IMR-90 (cell line): Measurements from ENCODE around the gene SBNO1. TPM values are rescaled to one million over a fixed set of nuclear protein-coding genes. Genes with fewer than 3 reads are reported as not detected.

Experiments
- ATAC-seq: fragments of 200-7000 bp; cut with Tn5 transposase; 2 replicates; pipeline ENCODE4 v1.9.1; 2020; ENCODE audit warnings: low read depth, mild to moderate bottlenecking, moderate library complexity
- BruUV-seq: library from RNA; stranded (reverse); fragments of 400-500 nt; replicated peaks from 2 replicates; lab custom pipeline; 2021; lab: Mats Ljungman, UMichigan
- CTCF ChIA-PET: fragments of 300-600 bp; formaldehyde crosslinking; extraction: SDS; loops from one replicate; lab custom pipeline; 2021; ENCODE audit warnings: antibody characterized with exemption; lab: Yijun Ruan, JAX
- POLR2A ChIA-PET: fragments of 300-600 bp; sonication (Branson Sonifier 250); formaldehyde crosslinking; loops from one replicate; lab custom pipeline; 2022; ENCODE audit warnings: antibody characterized with exemption; ENCODE audit not compliant: unreplicated experiment; lab: Charles Lee
- DNase-seq: peaks from one replicate; pipeline ENCODE4 v3.0.0; 2013
- H2AFZ ChIP-seq: replicated peaks from 2 replicates; pipeline ENCODE3; 2013; ENCODE audit warnings: low read length, mild to moderate bottlenecking; ENCODE audit not compliant: poor library complexity
- H2AK5ac ChIP-seq: 2 replicates; pipeline ENCODE4 v1.6.1; 2013; ENCODE audit warnings: low read depth, low read length, inconsistent platforms
- H2AK9ac ChIP-seq: replicated peaks from 2 replicates; pipeline ENCODE3; 2013; ENCODE audit warnings: mild to moderate bottlenecking, low read depth, low read length, moderate library complexity; ENCODE audit not compliant: poor library complexity
- H2BK120ac ChIP-seq: 2 replicates; pipeline ENCODE4 v1.6.1; 2013; ENCODE audit warnings: low read depth, low read length, inconsistent platforms
- H2BK15ac ChIP-seq: 3 replicates; pipeline ENCODE4 v1.6.1; 2013; ENCODE audit warnings: low read depth, low read length, inconsistent platforms
- H2BK20ac ChIP-seq: 2 replicates; pipeline ENCODE4 v1.6.1; 2013; ENCODE audit warnings: low read depth, mild to moderate bottlenecking, inconsistent platforms, low read length, moderate library complexity
- H2BK5ac ChIP-seq: 2 replicates; pipeline ENCODE4 v1.6.1; 2013; ENCODE audit warnings: mild to moderate bottlenecking, low read depth, low read length, inconsistent platforms; ENCODE audit not compliant: poor library complexity, severe bottlenecking
- H3K14ac ChIP-seq: replicated peaks from 2 replicates; pipeline ENCODE4 v1.6.1; 2013; ENCODE audit warnings: low read depth, low read length, inconsistent platforms
- H3K18ac ChIP-seq: 2 replicates; pipeline ENCODE4 v1.6.1; 2013; ENCODE audit warnings: low read depth, low read length, control low read depth
- H3K23ac ChIP-seq: 2 replicates; pipeline ENCODE4 v1.6.1; 2013; ENCODE audit warnings: low read depth, low read length, inconsistent platforms
- H3K27ac ChIP-seq: 2 replicates; pipeline ENCODE4 v1.5.1; 2013; ENCODE audit warnings: mild to moderate bottlenecking, control low read depth, low read length; ENCODE audit not compliant: insufficient read depth
- H3K27me3 ChIP-seq: 2 replicates; pipeline ENCODE4 v1.6.1; 2013; ENCODE audit warnings: low read length; ENCODE audit not compliant: control insufficient read depth, insufficient read depth
- H3K36me3 ChIP-seq: 2 replicates; pipeline ENCODE4 v1.6.1; 2013; ENCODE audit warnings: low read length, mixed read lengths; ENCODE audit not compliant: control insufficient read depth, insufficient read depth
- H3K4ac ChIP-seq: 2 replicates; pipeline ENCODE4 v1.6.1; 2013; ENCODE audit warnings: low read depth, low read length, inconsistent platforms
- H3K4me1 ChIP-seq: 2 replicates; pipeline ENCODE4 v1.6.1; 2013; ENCODE audit warnings: low read length, mixed read lengths; ENCODE audit not compliant: control insufficient read depth, insufficient read depth
- H3K4me2 ChIP-seq: 2 replicates; pipeline ENCODE4 v1.6.1; 2013; ENCODE audit warnings: low read depth, mild to moderate bottlenecking, control low read depth, low read length, moderate library complexity
- H3K4me3 ChIP-seq: 2 replicates; pipeline ENCODE4 v1.5.1; 2013; ENCODE audit warnings: low read depth, mild to moderate bottlenecking, control low read depth, low read length, moderate library complexity; ENCODE audit not compliant: insufficient read depth
- H3K56ac ChIP-seq: 2 replicates; pipeline ENCODE4 v1.6.1; 2013; ENCODE audit warnings: low read length, inconsistent platforms; ENCODE audit not compliant: insufficient read depth; ENCODE audit errors: extremely low read depth
- H3K79me1 ChIP-seq, 2 experiments: 2 replicates each; pipeline ENCODE4 v1.6.1; 2013; ENCODE audit warnings: low read length in 2 of 2, inconsistent platforms in 1 of 2, low read depth in 1 of 2
- H3K9ac ChIP-seq: 2 replicates; pipeline ENCODE4 v1.6.1; 2013; ENCODE audit warnings: low read depth, low read length, control low read depth
- H3K9me1 ChIP-seq: 2 replicates; pipeline ENCODE4 v1.6.1; 2013; ENCODE audit warnings: low read length, inconsistent platforms; ENCODE audit not compliant: insufficient read depth
- H3K9me3 ChIP-seq: 2 replicates; pipeline ENCODE4 v1.6.1; 2013; ENCODE audit warnings: low read length; ENCODE audit not compliant: control insufficient read depth, insufficient read depth
- H4K20me1 ChIP-seq: 2 replicates; pipeline ENCODE4 v1.6.1; 2013; ENCODE audit warnings: low read length, inconsistent platforms; ENCODE audit not compliant: insufficient read depth
- H4K5ac ChIP-seq: 2 replicates; pipeline ENCODE4 v1.6.1; 2013; ENCODE audit warnings: mild to moderate bottlenecking, low read depth, low read length, control low read depth
- H4K8ac ChIP-seq, 2 experiments: 2 replicates each; pipeline ENCODE4 v1.6.1; 2013; ENCODE audit warnings: low read depth in 2 of 2, low read length in 2 of 2, control low read depth in 1 of 2, inconsistent platforms in 1 of 2
- H4K91ac ChIP-seq: 2 replicates; pipeline ENCODE4 v1.6.1; 2013; ENCODE audit warnings: low read depth, low read length, inconsistent platforms; ENCODE audit not compliant: insufficient read depth
- BHLHE40 ChIP-seq: fragments of 150-350 bp; IDR thresholded peaks from 2 replicates; pipeline ENCODE4 v1.6.1; 2016; ENCODE audit warnings: mild to moderate bottlenecking, low read depth, low read length
- CEBPB ChIP-seq: IDR thresholded peaks from 2 replicates; pipeline ENCODE4 v1.6.1; 2012; ENCODE audit warnings: low read depth, low read length, improper control_type of control experiment
- CHD1 ChIP-seq: IDR thresholded peaks from 2 replicates; pipeline ENCODE4 v1.6.1; 2012; ENCODE audit warnings: low read depth, low read length, improper control_type of control experiment
- CTCF ChIP-seq: conservative IDR thresholded peaks from 2 replicates; pipeline ENCODE4 v1.5.1; 2012; ENCODE audit warnings: mild to moderate bottlenecking, low read depth, low read length, improper control_type of control experiment
- ELK1 ChIP-seq: fragments of 150-350 bp; IDR thresholded peaks from 2 replicates; pipeline ENCODE4 v1.6.1; 2016; ENCODE audit warnings: low read depth, mild to moderate bottlenecking, low read length, moderate library complexity, borderline replicate concordance
- FOS ChIP-seq: fragments of 150-350 bp; IDR thresholded peaks from 2 replicates; pipeline ENCODE4 v1.6.1; 2016; ENCODE audit warnings: low read depth, low read length
- MAFK ChIP-seq: IDR thresholded peaks from 2 replicates; pipeline ENCODE4 v1.6.1; 2012; ENCODE audit warnings: low read depth, low read length, improper control_type of control experiment
- MAZ ChIP-seq: IDR thresholded peaks from 2 replicates; pipeline ENCODE4 v1.6.1; 2012; ENCODE audit warnings: low read depth, mild to moderate bottlenecking, low read length, improper control_type of control experiment, moderate library complexity, borderline replicate concordance
- MXI1 ChIP-seq: IDR thresholded peaks from 2 replicates; pipeline ENCODE4 v1.6.1; 2012; ENCODE audit warnings: low read depth, mild to moderate bottlenecking, low read length, moderate library complexity, borderline replicate concordance
- NFE2L2 ChIP-seq: fragments of 150-350 bp; IDR thresholded peaks from 2 replicates; pipeline ENCODE4 v1.6.1; 2016; ENCODE audit warnings: low read depth, mild to moderate bottlenecking, low read length
- POLR2A ChIP-seq: IDR thresholded peaks from 2 replicates; pipeline ENCODE4 v1.6.1; 2012; ENCODE audit warnings: mild to moderate bottlenecking, low read depth, low read length
- RAD21 ChIP-seq: IDR thresholded peaks from 2 replicates; pipeline ENCODE4 v1.6.1; 2012; ENCODE audit warnings: low read length, improper control_type of control experiment
- RCOR1 ChIP-seq: IDR thresholded peaks from 2 replicates; pipeline ENCODE4 v1.6.1; 2012; ENCODE audit warnings: mild to moderate bottlenecking, low read length, improper control_type of control experiment; ENCODE audit not compliant: insufficient replicate concordance
- RFX5 ChIP-seq: IDR thresholded peaks from 2 replicates; pipeline ENCODE4 v1.8.0; 2012; ENCODE audit warnings: low read depth, mild to moderate bottlenecking, low read length, moderate library complexity
- SMC3 ChIP-seq: fragments of 150-350 bp; IDR thresholded peaks from 2 replicates; pipeline ENCODE4 v1.6.1; 2016; ENCODE audit warnings: low read depth, mild to moderate bottlenecking, antibody characterized with exemption, low read length, moderate library complexity
- USF2 ChIP-seq: fragments of 150-350 bp; IDR thresholded peaks from 2 replicates; pipeline ENCODE4 v1.6.1; 2017; ENCODE audit warnings: mild to moderate bottlenecking, antibody characterized with exemption, low read length, low read depth
- WGBS, 2 experiments: methylation state at CpG; one replicate each; pipeline versions ENCODE4 v1.1.5 to v1.1.7; 2013; ENCODE audit warnings: missing lambda C conversion rate in 2 of 2; ENCODE audit not compliant: insufficient read length in 1 of 2; ENCODE audit errors: extremely low coverage in 2 of 2; 5-methylcytosine and 5-hydroxymethylcytosine counted together
- dilution Hi-C: fragments of 300-500 bp; cut with HindIII; formaldehyde crosslinking; loops from one replicate; pipeline ENCODE4 v1.14.3; 2018; ENCODE audit warnings: low sequenced_read_pairs; ENCODE audit not compliant: unreplicated experiment
- in situ Hi-C: fragments of 300-500 bp; cut with MboI; formaldehyde crosslinking; loops from 3 replicates; pipeline ENCODE4 v1.14.3; 2019; ENCODE audit warnings: low sequenced_read_pairs, inconsistent platforms, mixed read lengths
- intact Hi-C: fragments of 100-400 bp; cut with micrococcal nuclease; formaldehyde crosslinking; loops from 2 replicates; pipeline ENCODE4 v1.10.0; 2022
- polyA plus RNA-seq, 3 experiments: library from polyadenylated mRNA; depleted of rRNA; stranded (reverse); fragments of >200 nt; gene quantifications; 2 replicates each; pipeline ENCODE4 v1.2.3, GENCODE V29; 2012; ENCODE audit warnings: low replicate concordance in 1 of 3
- total RNA-seq: library from RNA; depleted of rRNA; stranded (reverse); fragments of >200 nt; gene quantifications from 2 replicates; pipeline ENCODE4 v1.2.3, GENCODE V29; 2012

Gene SBNO1
- total and polyA plus RNA-seq, 2 of the 4 experiments (the other 2 are of a cell fraction), result 5.3 to 24.9 TPM

GRCh38 chr12:123319273-123319672, 45.4 kb downstream of the SBNO1 start:
- no peak overlapping the region for H2AFZ ChIP-seq
- no peak overlapping the region for H4K8ac ChIP-seq
- H2AK9ac ChIP-seq, result no peak overlapping the region
- no peak overlapping the region for H3K27ac ChIP-seq
- no peaks in the 10 kb centered on the region for H3K9me3 ChIP-seq
- no peak overlapping the region for H3K23ac ChIP-seq
- dilution Hi-C loops, result no loop called here
- H2BK120ac ChIP-seq, result no peak overlapping the region
- TF ChIP-seq MXI1, result no peak
- TF ChIP-seq CHD1, result no peak
- no peak for TF ChIP-seq MAFK
- no peak for TF ChIP-seq USF2
- no peak for TF ChIP-seq ELK1
- no peak for TF ChIP-seq CTCF
- no peak for TF ChIP-seq RCOR1
- TF ChIP-seq MAZ, result no peak
- no peak for TF ChIP-seq RAD21
- TF ChIP-seq BHLHE40, result no peak
- TF ChIP-seq FOS, result no peak
- TF ChIP-seq CEBPB, result no peak
- no peak for TF ChIP-seq POLR2A
- no peak for TF ChIP-seq RFX5
- no peak for TF ChIP-seq NFE2L2
- TF ChIP-seq SMC3, result no peak
- H3K9me1 ChIP-seq, result no peaks in the 10 kb centered on the region
- intact Hi-C loops, result no loop called here
- H2BK15ac ChIP-seq, result no peak overlapping the region
- no TSS peak for BruUV-seq
- no peak overlapping the region for H2BK5ac ChIP-seq
- H3K27me3 ChIP-seq, result no peaks in the 10 kb centered on the region
- no peaks in the 10 kb centered on the region for H4K20me1 ChIP-seq
- POLR2A ChIA-PET, result no interaction called here
- no peak overlapping the region for H2BK20ac ChIP-seq
- CTCF ChIA-PET, result no interaction called here
- DNase-seq, result no peak
- no peaks in the 10 kb centered on the region for H3K4me1 ChIP-seq
- no peak overlapping the region for H3K14ac ChIP-seq
- peaks cover 53% of the 10 kb centered on the region for H3K36me3 ChIP-seq
- H3K4me3 ChIP-seq, result no peak overlapping the region
- H3K9ac ChIP-seq, result no peak overlapping the region
- in situ Hi-C loops, result loop anchor here (25.0 kb wide), 1 partner anchor 293 kb away; the partner anchor contains the start of gene DDX55
- no peak overlapping the region for H4K91ac ChIP-seq
- H2AK5ac ChIP-seq, result no peak overlapping the region
- H3K79me1 ChIP-seq, result peaks cover 0 to 3% of the 10 kb centered on the region in 2 experiments; a peak in 2 of 4 replicates
- H3K18ac ChIP-seq, result no peak overlapping the region
- no peak overlapping the region for H4K5ac ChIP-seq
- H3K4me2 ChIP-seq, result no peak overlapping the region
- no peak overlapping the region for H3K4ac ChIP-seq
- no peak overlapping the region for H3K56ac ChIP-seq
- no peak for ATAC-seq
- WGBS, 2 experiments, result no CpG with 5 or more reads among the region's 3 CpGs
